Mesenchymal stem cell (in vitro differentiated cells and primary cell): ENCODE measurements around the gene GDF9.
"Not testable (repeated sequence)": the region's sequence is repeated elsewhere in the genome, so short reads cannot be mapped to it uniquely, and the experiment has no call there.

Experiments used
- DNase-seq: peaks from one replicate; pipeline ENCODE4 v3.0.0-alpha.2; 2013
- H2AFZ ChIP-seq: one replicate; pipeline ENCODE4 v1.6.1; 2013; ENCODE audit warnings: low read depth, mild to moderate bottlenecking, control low read depth, inconsistent platforms, low read length, moderate library complexity
- H2AK5ac ChIP-seq: 2 replicates; pipeline ENCODE4 v1.6.1; 2013; ENCODE audit warnings: low read length, moderate library complexity, mild to moderate bottlenecking, inconsistent platforms; ENCODE audit not compliant: severe bottlenecking
- H2BK120ac ChIP-seq: one replicate; pipeline ENCODE4 v1.6.1; 2013; ENCODE audit warnings: low read depth, mild to moderate bottlenecking, inconsistent platforms, low read length, moderate library complexity
- H2BK12ac ChIP-seq, 2 experiments: one replicate each; pipeline ENCODE4 v1.6.1; 2013; ENCODE audit warnings: inconsistent platforms in 2 of 2, low read length in 2 of 2, mild to moderate bottlenecking in 2 of 2, moderate library complexity in 2 of 2, control low read depth in 1 of 2
- H2BK15ac ChIP-seq: one replicate; pipeline ENCODE4 v1.6.1; 2013; ENCODE audit warnings: mild to moderate bottlenecking, low read depth, inconsistent platforms; ENCODE audit not compliant: poor library complexity, severe bottlenecking
- H2BK5ac ChIP-seq: 2 replicates; pipeline ENCODE4 v1.6.1; 2013; ENCODE audit warnings: low read depth, mild to moderate bottlenecking, low read length, control low read depth, inconsistent platforms; ENCODE audit not compliant: poor library complexity, severe bottlenecking
- H3K14ac ChIP-seq, 2 experiments: one replicate each; pipeline ENCODE4 v1.6.1; 2013; ENCODE audit warnings: inconsistent platforms in 2 of 2, low read length in 2 of 2, control low read depth in 1 of 2, mild to moderate bottlenecking in 1 of 2, moderate library complexity in 1 of 2
- H3K18ac ChIP-seq, 2 experiments: one replicate each; pipeline ENCODE4 v1.6.1; 2013; ENCODE audit warnings: inconsistent platforms in 2 of 2, low read length in 2 of 2, control low read depth in 1 of 2, low read depth in 1 of 2, mild to moderate bottlenecking in 1 of 2
- H3K23ac ChIP-seq, 2 experiments: one replicate each; pipeline ENCODE4 v1.6.1; 2013; ENCODE audit warnings: inconsistent platforms in 2 of 2, low read length in 2 of 2, mild to moderate bottlenecking in 2 of 2, moderate library complexity in 2 of 2, control low read depth in 1 of 2
- H3K27ac ChIP-seq: 2 replicates; pipeline ENCODE4 v1.5.1; 2013; ENCODE audit warnings: mild to moderate bottlenecking, moderate library complexity, low read length, control low read depth, inconsistent platforms; ENCODE audit not compliant: poor library complexity, severe bottlenecking
- H3K27me3 ChIP-seq, 2 experiments: 2 replicates each; pipeline versions ENCODE4 v1.6.1 to v1.7.0; 2013; ENCODE audit warnings: low read length in 2 of 2, mild to moderate bottlenecking in 2 of 2, moderate library complexity in 2 of 2, control low read depth in 1 of 2, inconsistent platforms in 1 of 2; ENCODE audit not compliant: control insufficient read depth in 1 of 2, insufficient read depth in 1 of 2
- H3K36me3 ChIP-seq, 2 experiments: 2 replicates each; pipeline versions ENCODE4 v1.6.1 to v1.7.0; 2013; ENCODE audit warnings: low read length in 2 of 2, control low read depth in 1 of 2, inconsistent platforms in 1 of 2, low read depth in 1 of 2, mild to moderate bottlenecking in 1 of 2; ENCODE audit not compliant: insufficient read depth in 2 of 2, control insufficient read depth in 1 of 2
- H3K4ac ChIP-seq, 2 experiments: one replicate each; pipeline ENCODE4 v1.6.1; 2013; ENCODE audit warnings: inconsistent platforms in 2 of 2, low read length in 2 of 2, mild to moderate bottlenecking in 2 of 2, moderate library complexity in 2 of 2, control low read depth in 1 of 2, low read depth in 1 of 2
- H3K4me1 ChIP-seq: 2 replicates; pipeline ENCODE4 v1.6.1; 2013; ENCODE audit warnings: low read depth, low read length, control low read depth; ENCODE audit not compliant: control insufficient read depth, insufficient read depth
- H3K4me2 ChIP-seq: 2 replicates; pipeline ENCODE4 v1.6.1; 2013; ENCODE audit warnings: low read length, mild to moderate bottlenecking, inconsistent platforms; ENCODE audit not compliant: poor library complexity, severe bottlenecking
- H3K4me3 ChIP-seq, 2 experiments: 2 replicates each; pipeline versions ENCODE4 v1.5.1 to v1.7.0; 2013; ENCODE audit warnings: low read length in 2 of 2, mild to moderate bottlenecking in 2 of 2, control low read depth in 1 of 2, low read depth in 1 of 2; ENCODE audit not compliant: insufficient read depth in 1 of 2
- H3K79me1 ChIP-seq: replicated peaks from 2 replicates; pipeline ENCODE4 v1.6.1; 2013; ENCODE audit warnings: mild to moderate bottlenecking, control low read depth, low read length, inconsistent platforms; ENCODE audit not compliant: poor library complexity, severe bottlenecking
- H3K9ac ChIP-seq: 2 replicates; pipeline ENCODE4 v1.7.0; 2013; ENCODE audit warnings: mild to moderate bottlenecking, low read length, moderate library complexity
- H3K9me3 ChIP-seq: 2 replicates; pipeline ENCODE4 v1.7.0; 2013; ENCODE audit warnings: mild to moderate bottlenecking, low read length; ENCODE audit not compliant: control insufficient read depth
- H4K8ac ChIP-seq: one replicate; pipeline ENCODE4 v1.6.1; 2013; ENCODE audit warnings: inconsistent platforms, mild to moderate bottlenecking, low read length, moderate library complexity
- H4K91ac ChIP-seq: one replicate; pipeline ENCODE4 v1.6.1; 2013; ENCODE audit warnings: mild to moderate bottlenecking, low read length, inconsistent platforms
- WGBS: methylation state at CpG from one replicate; pipeline ENCODE4 v1.1.7; 2013; ENCODE audit warnings: mixed read lengths; 5-methylcytosine and 5-hydroxymethylcytosine counted together

The GDF9 gene

GRCh38 chr5:132859889-132860437, 6.3 kb downstream of the GDF9 start:
- H2AK5ac ChIP-seq = no peak overlapping the region
- WGBS = 74% methylated on average over 2 of the region's 2 CpGs

GRCh38 chr5:132856011-132856410, 10.3 kb downstream of the GDF9 start:
- no peak overlapping the region for H2BK12ac ChIP-seq
- no peaks in the 10 kb centered on the region for H3K27me3 ChIP-seq
- 100% methylated on average over 2 of the region's 3 CpGs for WGBS
- H4K8ac ChIP-seq = no peak overlapping the region
- H3K18ac ChIP-seq = no peak overlapping the region
- H3K23ac ChIP-seq = no peak overlapping the region
- no peak overlapping the region for H2AFZ ChIP-seq
- no peak overlapping the region for H3K4me3 ChIP-seq
- no peaks in the 10 kb centered on the region for H3K4me1 ChIP-seq
- H2BK5ac ChIP-seq = no peak overlapping the region
- H4K91ac ChIP-seq = no peak overlapping the region
- H3K27ac ChIP-seq = no peak overlapping the region
- H3K4ac ChIP-seq = no peak overlapping the region
- no peaks in the 10 kb centered on the region for H3K79me1 ChIP-seq
- H2BK120ac ChIP-seq = no peak overlapping the region
- H3K9me3 ChIP-seq = no peaks in the 10 kb centered on the region
- no peak overlapping the region for H2BK15ac ChIP-seq
- no peak overlapping the region for H3K4me2 ChIP-seq
- no peaks in the 10 kb centered on the region for H3K36me3 ChIP-seq
- no peak overlapping the region for H2AK5ac ChIP-seq
- H3K14ac ChIP-seq = no peak overlapping the region
- no peak overlapping the region for H3K9ac ChIP-seq
- DNase-seq = no peak

More at GRCh38 chr5:132859889-132860437, 6.3 kb downstream of the GDF9 start:
- H3K4ac ChIP-seq = no peak overlapping the region
- H3K36me3 ChIP-seq = no peaks in the 10 kb centered on the region
- no peak overlapping the region for H2BK5ac ChIP-seq
- H3K79me1 ChIP-seq = no peaks in the 10 kb centered on the region
- no peak overlapping the region for H2BK15ac ChIP-seq
- no peak overlapping the region for H3K23ac ChIP-seq
- no peak overlapping the region for H3K18ac ChIP-seq
- H2BK12ac ChIP-seq = no peak overlapping the region
- no peak overlapping the region for H3K4me3 ChIP-seq
- no peak overlapping the region for H3K14ac ChIP-seq
- H4K8ac ChIP-seq = no peak overlapping the region
- no peak overlapping the region for H3K9ac ChIP-seq
- no peak overlapping the region for H2AFZ ChIP-seq
- H3K27ac ChIP-seq = no peak overlapping the region
- no peaks in the 10 kb centered on the region for H3K4me1 ChIP-seq
- no peaks in the 10 kb centered on the region for H3K27me3 ChIP-seq
- no peaks in the 10 kb centered on the region for H3K9me3 ChIP-seq
- H2BK120ac ChIP-seq = no peak overlapping the region
- H4K91ac ChIP-seq = no peak overlapping the region
- H3K4me2 ChIP-seq = no peak overlapping the region
- no peak for DNase-seq

DNA sequence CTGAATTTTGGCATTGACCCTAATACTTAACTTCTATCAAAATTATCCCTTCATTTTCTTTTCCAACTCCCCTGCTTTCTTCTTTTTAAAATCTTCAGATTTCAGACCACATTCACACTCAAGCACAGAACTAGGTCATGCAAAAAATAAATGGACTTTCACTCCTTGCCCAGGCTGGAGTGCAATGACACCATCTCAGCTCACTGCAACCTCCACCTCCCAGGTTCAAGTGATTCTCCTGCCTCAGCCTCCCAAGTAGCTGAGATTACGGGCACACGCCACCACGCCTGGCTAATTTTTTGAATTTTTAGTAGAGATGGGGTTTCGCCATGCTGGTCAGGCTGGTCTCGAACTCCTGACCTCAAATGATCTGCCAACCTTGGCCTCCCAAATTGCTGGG, 11.3 kb downstream of the GDF9 start:
- not testable (repeated sequence) for H4K8ac ChIP-seq, H4K91ac ChIP-seq, H2AFZ ChIP-seq, H3K9me3 ChIP-seq, H2AK5ac ChIP-seq, H2BK15ac ChIP-seq, H3K14ac ChIP-seq, H3K27ac ChIP-seq, H3K9ac ChIP-seq, H2BK5ac ChIP-seq, H2BK120ac ChIP-seq, H3K18ac ChIP-seq, DNase-seq, H3K23ac ChIP-seq, H3K4ac ChIP-seq, H3K27me3 ChIP-seq, H2BK12ac ChIP-seq, H3K79me1 ChIP-seq, H3K4me3 ChIP-seq, H3K4me1 ChIP-seq, H3K4me2 ChIP-seq, H3K36me3 ChIP-seq
- WGBS = 93% methylated on average over 5 of the region's 5 CpGs

DNA sequence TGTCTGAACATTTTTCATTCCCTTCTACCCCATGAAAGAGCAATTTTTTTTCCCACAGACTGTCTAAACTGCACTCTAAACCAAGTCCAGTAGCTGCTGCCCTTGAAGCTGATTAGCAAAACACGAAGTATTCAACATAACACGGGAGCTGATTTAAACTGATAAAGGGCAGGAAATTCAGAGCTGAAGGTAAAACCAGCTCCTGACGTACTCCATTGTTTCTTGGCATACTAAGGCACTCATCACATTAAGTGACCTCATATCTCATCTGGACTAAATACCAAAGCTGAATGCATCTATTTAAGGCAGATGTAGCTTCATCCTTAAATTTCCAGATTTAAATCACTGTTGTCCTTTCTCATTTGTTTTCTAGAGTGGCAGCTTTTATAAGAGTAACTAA, 12.0 kb downstream of the GDF9 start:
- 58% methylated on average over 3 of the region's 3 CpGs for WGBS

More for the DNA sequence above, 12.0 kb downstream of the GDF9 start:
- Histone ChIP-seq H4K91ac (no peak overlapping the region), H3K9ac (no peak overlapping the region), H2AFZ (no peak overlapping the region), H2BK15ac (no peak overlapping the region), H3K14ac (no peak overlapping the region), H3K4me2 (no peak overlapping the region), H3K27me3 (no peaks in the 10 kb centered on the region), H3K4me1 (no peaks in the 10 kb centered on the region), H3K4ac (no peak overlapping the region), H3K18ac (no peak overlapping the region), H2BK5ac (no peak overlapping the region), H3K27ac (no peak overlapping the region), H2BK12ac (no peak overlapping the region), H2BK120ac (no peak overlapping the region), H3K36me3 (no peaks in the 10 kb centered on the region), H4K8ac (no peak overlapping the region), H2AK5ac (no peak overlapping the region), H3K23ac (no peak overlapping the region), H3K4me3 (no peak overlapping the region), H3K9me3 (no peaks in the 10 kb centered on the region), H3K79me1 (no peaks in the 10 kb centered on the region)
- no peak for DNase-seq
